HG03045 (cell line): Measurements from ENCODE around the gene SPACA7.

Source experiments
- ATAC-seq: cut with Tn5 transposase; IDR thresholded peaks from one replicate; pipeline ENCODE4 v1.9.1; 2021; ENCODE audit warnings: mild to moderate bottlenecking, moderate library complexity; ENCODE audit not compliant: unreplicated experiment

The SPACA7 gene

GRCh38 chr13:112462408-112462807 is 86.3 kb downstream of the SPACA7 start:
- ATAC-seq, result no peak

GRCh38 chr13:112464720-112465119 is 88.6 kb downstream of the SPACA7 start:
- ATAC-seq, result no peak

- no peak for ATAC-seq
Measured at GRCh38 chr13:112465251-112466131, 89.3 kb downstream of the SPACA7 start.

GRCh38 chr13:112466132-112467058 is 90.2 kb downstream of the SPACA7 start:
- ATAC-seq, result no peak

GRCh38 chr13:112467236-112467635 is 91.1 kb downstream of the SPACA7 start:
- no peak for ATAC-seq

GRCh38 chr13:112468069-112468468 is 91.9 kb downstream of the SPACA7 start:
- ATAC-seq, result no peak

GRCh38 chr13:112469071-112469745 is 93.1 kb downstream of the SPACA7 start:
- no peak for ATAC-seq

- ATAC-seq, result no peak
Measured at GRCh38 chr13:112473818-112474217, 97.7 kb downstream of the SPACA7 start.

GRCh38 chr13:112474869-112475268 is 98.7 kb downstream of the SPACA7 start:
- no peak for ATAC-seq

GRCh38 chr13:112475889-112476288 is 99.7 kb downstream of the SPACA7 start:
- no peak for ATAC-seq

- no peak for ATAC-seq
Measured at GRCh38 chr13:112477070-112477619, 101.0 kb downstream of the SPACA7 start.

- no peak for ATAC-seq
Measured at GRCh38 chr13:112479389-112479788, 103.2 kb downstream of the SPACA7 start.

GRCh38 chr13:112481458-112481857 is 105.3 kb downstream of the SPACA7 start:
- no peak for ATAC-seq

GRCh38 chr13:112483299-112483698 is 107.1 kb downstream of the SPACA7 start:
- no peak for ATAC-seq
